SU-DHL-6 (cell line): Measurements from ENCODE around the gene ANKRD65.
"Not testable (repeated sequence)": the region's sequence is repeated elsewhere in the genome, so short reads cannot be mapped to it uniquely, and the experiment has no call there.

Experiments
- H2AFZ ChIP-seq: fragments of 200-600 bp; sonication (generic); 2 replicates; pipeline ENCODE4 v1.6.1; 2014; ENCODE audit warnings: low read depth, mild to moderate bottlenecking, moderate library complexity, mixed read lengths, antibody characterized with exemption, low read length; ENCODE audit not compliant: severe bottlenecking
- H3F3A ChIP-seq: fragments of 200-600 bp; shearing (Covaris generic); 2 replicates; pipeline ENCODE4 v1.6.0; 2016; ENCODE audit warnings: antibody characterized with exemption, mild to moderate bottlenecking; ENCODE audit not compliant: insufficient read depth
- H3K27ac ChIP-seq: fragments of 200-600 bp; sonication (generic); 2 replicates; pipeline ENCODE4 v1.5.1; 2016; ENCODE audit warnings: low read depth, mild to moderate bottlenecking, low read length, moderate library complexity, mixed read lengths
- H3K27me3 ChIP-seq: fragments of 200-600 bp; sonication (generic), shearing (Covaris generic); 2 replicates; pipeline ENCODE4 v1.6.0; 2014; ENCODE audit warnings: mild to moderate bottlenecking, low read length
- H3K36me3 ChIP-seq: fragments of 200-600 bp; sonication (generic); 2 replicates; pipeline ENCODE4 v1.6.1; 2014; ENCODE audit warnings: mild to moderate bottlenecking, low read length, mixed read lengths
- H3K4me2 ChIP-seq: fragments of 300-600, 200-600 bp; shearing (Covaris generic), sonication (generic); 2 replicates; pipeline ENCODE4 v1.6.0; 2014; ENCODE audit warnings: low read length, low read depth, mild to moderate bottlenecking; ENCODE audit not compliant: poor library complexity, severe bottlenecking
- H3K4me3 ChIP-seq: fragments of 200-600 bp; sonication (generic); 2 replicates; pipeline ENCODE4 v1.5.1; 2014; ENCODE audit warnings: antibody characterized with exemption, low read length, mild to moderate bottlenecking, mixed read lengths; ENCODE audit not compliant: insufficient read depth, poor library complexity, severe bottlenecking
- H3K79me2 ChIP-seq: fragments of 200-600 bp; sonication (generic); 2 replicates; pipeline ENCODE4 v1.6.1; 2014; ENCODE audit warnings: mild to moderate bottlenecking, low read length, moderate library complexity; ENCODE audit not compliant: insufficient read depth
- H3K9ac ChIP-seq: fragments of 200-600 bp; sonication (generic); 2 replicates; pipeline ENCODE4 v1.7.0; 2014; ENCODE audit warnings: mild to moderate bottlenecking, low read length
- H3K9me2 ChIP-seq: fragments of 200-600 bp; sonication (generic); replicated peaks from 2 replicates; pipeline ENCODE4 v1.6.1; 2014; ENCODE audit warnings: low read length; ENCODE audit not compliant: insufficient read depth
- H3K9me3 ChIP-seq: fragments of 200-600 bp; sonication (generic); 2 replicates; pipeline ENCODE4 v1.6.1; 2014; ENCODE audit warnings: low read length, mixed read lengths; ENCODE audit not compliant: insufficient read depth
- H4K20me1 ChIP-seq: fragments of 200-600 bp; sonication (generic); 2 replicates; pipeline ENCODE4 v1.6.1; 2014; ENCODE audit warnings: low read depth, mild to moderate bottlenecking, antibody characterized with exemption, low read length, moderate library complexity, mixed read lengths
- CTCF ChIP-seq: fragments of 200-600 bp; sonication (generic); IDR thresholded peaks from one replicate; pipeline ENCODE4 v1.5.1; 2017; ENCODE audit warnings: antibody characterized with exemption, mild to moderate bottlenecking, low read length, moderate library complexity; ENCODE audit not compliant: insufficient read depth, poor library complexity, severe bottlenecking
- EZH2phosphoT487 ChIP-seq: fragments of 200-600 bp; sonication (generic), shearing (Covaris generic); conservative IDR thresholded peaks from 2 replicates; pipeline ENCODE4 v1.6.1; 2018; ENCODE audit warnings: mild to moderate bottlenecking, antibody characterized with exemption, low read length, moderate library complexity, mixed read lengths

ANKRD65 gene

GRCh38 chr1:1385931-1386330 is 35.1 kb downstream of the ANKRD65 start:
- H3K36me3 ChIP-seq, result peaks cover 14% of the 10 kb centered on the region; the same call in 1 of the 2 replicates
- no peaks in the 10 kb centered on the region for H4K20me1 ChIP-seq
- H3F3A ChIP-seq, result 0 out of 2 replicates have a peak, but pooled peaks cover 6% of the 10 kb centered on the region

DNA sequence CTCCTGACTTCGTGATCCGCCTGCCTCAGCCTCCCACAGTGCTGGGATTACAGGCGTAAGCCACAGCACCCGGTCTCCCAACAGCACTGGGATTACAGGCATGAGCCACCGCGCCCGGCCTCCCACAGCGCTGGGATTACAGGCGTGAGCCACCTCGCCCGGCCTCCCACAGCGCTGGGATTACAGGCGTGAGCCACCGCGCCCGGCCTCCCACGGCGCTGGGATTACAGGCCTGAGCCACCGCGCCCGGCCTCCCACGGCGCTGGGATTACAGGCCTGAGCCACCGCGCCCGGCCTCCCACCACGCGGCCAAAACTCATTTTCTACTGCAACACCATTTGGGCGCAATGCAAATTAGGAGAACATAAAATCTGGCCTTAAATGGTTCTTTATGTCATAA is 35.7 kb downstream of the ANKRD65 start:
- peaks cover 14% of the 10 kb centered on the region for H3K79me2 ChIP-seq

More at GRCh38 chr1:1385931-1386330, 35.1 kb downstream of the ANKRD65 start:
- Histone ChIP-seq H3K4me2 (no peak overlapping the region), H3K9me2 (no peaks in the 10 kb centered on the region), H3K4me3 (no peak overlapping the region), H3K9ac (no peak overlapping the region), H2AFZ (no peak overlapping the region), H3K27ac (no peak overlapping the region), H3K79me2 (peaks cover 14% of the 10 kb centered on the region), H3K27me3 (no peaks in the 10 kb centered on the region), H3K9me3 (no peaks in the 10 kb centered on the region)
- TF ChIP-seq EZH2phosphoT487, result no peak
- no peak for TF ChIP-seq CTCF

GRCh38 chr1:1381294-1381693 is 39.8 kb downstream of the ANKRD65 start:
- H3K27me3 ChIP-seq, result no peaks in the 10 kb centered on the region
- no peak overlapping the region for H3K4me2 ChIP-seq
- H3K9me2 ChIP-seq, result no peaks in the 10 kb centered on the region
- peaks cover 18% of the 10 kb centered on the region for H3F3A ChIP-seq
- TF ChIP-seq CTCF (no peak), EZH2phosphoT487 (no peak)
- no peak overlapping the region for H3K27ac ChIP-seq
- 0 out of 2 replicates have a peak, but pooled peaks cover 1% of the 10 kb centered on the region for H3K36me3 ChIP-seq
- H3K9ac ChIP-seq, result no peak overlapping the region
- H3K9me3 ChIP-seq, result no peaks in the 10 kb centered on the region
- no peak overlapping the region for H2AFZ ChIP-seq
- no peak overlapping the region for H3K4me3 ChIP-seq
- no peaks in the 10 kb centered on the region for H4K20me1 ChIP-seq
- H3K79me2 ChIP-seq, result peaks cover 14% of the 10 kb centered on the region

More for the DNA sequence above, 35.7 kb downstream of the ANKRD65 start:
- not testable (repeated sequence) for H3K4me2 ChIP-seq, H2AFZ ChIP-seq, H3K9ac ChIP-seq, H3F3A ChIP-seq, H3K36me3 ChIP-seq, H3K27ac ChIP-seq, H3K27me3 ChIP-seq, H3K9me2 ChIP-seq, H4K20me1 ChIP-seq, H3K4me3 ChIP-seq, H3K9me3 ChIP-seq

DNA sequence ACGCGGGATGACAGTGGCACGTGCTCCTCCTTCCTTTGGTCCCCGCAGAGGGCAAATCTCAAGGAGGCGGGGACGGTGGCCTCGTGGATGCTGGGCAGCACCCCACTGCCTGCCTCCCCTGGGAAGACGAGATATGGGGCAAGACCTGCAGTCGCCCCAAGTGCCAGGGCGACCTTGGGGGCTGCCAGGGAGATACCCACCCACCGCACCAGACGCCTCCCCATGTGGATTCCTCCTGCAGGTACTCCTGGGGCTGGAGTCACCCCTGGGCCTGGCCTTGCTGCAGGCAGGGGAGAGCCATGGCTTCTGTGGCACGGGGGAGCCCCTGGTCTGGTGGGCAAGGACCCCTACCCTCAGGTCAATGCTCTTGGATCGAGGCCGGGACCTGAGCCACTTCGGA is 40.2 kb downstream of the ANKRD65 start:
- Histone ChIP-seq H3K9me2 (no peaks in the 10 kb centered on the region), H4K20me1 (no peaks in the 10 kb centered on the region), H3K27ac (no peak overlapping the region), H3F3A (peaks cover 23% of the 10 kb centered on the region), H3K9ac (no peak overlapping the region), H3K9me3 (no peaks in the 10 kb centered on the region), H3K4me2 (no peak overlapping the region), H3K79me2 (peaks cover 14% of the 10 kb centered on the region), H3K4me3 (no peak overlapping the region), H3K27me3 (no peaks in the 10 kb centered on the region), H2AFZ (no peak overlapping the region), H3K36me3 (no peaks in the 10 kb centered on the region)
- TF ChIP-seq CTCF, result no peak
- no peak for TF ChIP-seq EZH2phosphoT487
